ENCODE measurements around the gene E2F2.

E2F2 gene

DNA sequence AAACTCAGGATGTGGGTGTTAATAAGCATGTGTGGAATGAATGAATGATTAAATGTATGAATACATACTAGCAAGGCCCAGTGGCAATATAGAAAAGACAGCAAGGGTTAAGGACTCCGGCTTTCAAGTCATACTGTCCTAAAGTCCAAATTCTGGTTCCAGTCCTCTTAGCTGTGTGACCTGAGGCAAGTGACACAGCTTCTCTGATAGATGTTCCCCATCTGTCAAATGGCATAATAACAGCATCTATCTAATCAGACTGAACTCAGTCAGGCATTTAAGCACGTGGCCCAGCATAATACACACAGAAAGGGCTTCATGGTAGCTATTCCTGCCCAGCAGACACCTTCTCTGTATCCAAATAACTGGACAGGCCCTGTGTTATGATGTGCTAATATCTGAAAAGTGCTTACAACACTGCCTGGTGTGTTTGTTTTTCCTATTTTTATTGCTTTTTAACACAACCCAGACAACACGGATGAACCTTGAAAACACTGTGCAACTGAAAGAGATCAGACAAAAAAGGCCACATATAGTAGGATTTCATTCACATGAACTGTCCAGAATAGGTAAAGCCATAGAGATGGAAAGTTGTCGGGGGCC is 59.5 kb downstream of the E2F2 start:
- TF ChIP-seq, protein P1, sequence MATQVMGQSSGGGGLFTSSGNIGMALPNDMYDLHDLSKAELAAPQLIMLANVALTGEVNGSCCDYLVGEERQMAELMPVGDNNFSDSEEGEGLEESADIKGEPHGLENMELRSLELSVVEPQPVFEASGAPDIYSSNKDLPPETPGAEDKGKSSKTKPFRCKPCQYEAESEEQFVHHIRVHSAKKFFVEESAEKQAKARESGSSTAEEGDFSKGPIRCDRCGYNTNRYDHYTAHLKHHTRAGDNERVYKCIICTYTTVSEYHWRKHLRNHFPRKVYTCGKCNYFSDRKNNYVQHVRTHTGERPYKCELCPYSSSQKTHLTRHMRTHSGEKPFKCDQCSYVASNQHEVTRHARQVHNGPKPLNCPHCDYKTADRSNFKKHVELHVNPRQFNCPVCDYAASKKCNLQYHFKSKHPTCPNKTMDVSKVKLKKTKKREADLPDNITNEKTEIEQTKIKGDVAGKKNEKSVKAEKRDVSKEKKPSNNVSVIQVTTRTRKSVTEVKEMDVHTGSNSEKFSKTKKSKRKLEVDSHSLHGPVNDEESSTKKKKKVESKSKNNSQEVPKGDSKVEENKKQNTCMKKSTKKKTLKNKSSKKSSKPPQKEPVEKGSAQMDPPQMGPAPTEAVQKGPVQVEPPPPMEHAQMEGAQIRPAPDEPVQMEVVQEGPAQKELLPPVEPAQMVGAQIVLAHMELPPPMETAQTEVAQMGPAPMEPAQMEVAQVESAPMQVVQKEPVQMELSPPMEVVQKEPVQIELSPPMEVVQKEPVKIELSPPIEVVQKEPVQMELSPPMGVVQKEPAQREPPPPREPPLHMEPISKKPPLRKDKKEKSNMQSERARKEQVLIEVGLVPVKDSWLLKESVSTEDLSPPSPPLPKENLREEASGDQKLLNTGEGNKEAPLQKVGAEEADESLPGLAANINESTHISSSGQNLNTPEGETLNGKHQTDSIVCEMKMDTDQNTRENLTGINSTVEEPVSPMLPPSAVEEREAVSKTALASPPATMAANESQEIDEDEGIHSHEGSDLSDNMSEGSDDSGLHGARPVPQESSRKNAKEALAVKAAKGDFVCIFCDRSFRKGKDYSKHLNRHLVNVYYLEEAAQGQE (IDR thresholded peaks at IDR 0.05; ENCODE audit: insufficient read depth in 1 of 2, low read depth in 2 of 2, low read length in 2 of 2): no peak
- no peak for TF ChIP-seq SIN3A (IDR thresholded peaks at IDR 0.05; ENCODE audit: borderline replicate concordance, insufficient read depth, low read length)
- TF ChIP-seq FOXP2 (optimal IDR thresholded peaks at IDR 0.05; ENCODE audit: borderline replicate concordance, extremely low read depth, extremely low read length, insufficient read depth): no peak
- TF ChIP-seq TAF1 (IDR thresholded peaks at IDR 0.05; ENCODE audit: borderline replicate concordance, insufficient read depth, low read length): no peak
- TF ChIP-seq POLR2AphosphoS5 (IDR thresholded peaks at IDR 0.05; ENCODE audit: low read depth, low read length): no peak

DNA sequence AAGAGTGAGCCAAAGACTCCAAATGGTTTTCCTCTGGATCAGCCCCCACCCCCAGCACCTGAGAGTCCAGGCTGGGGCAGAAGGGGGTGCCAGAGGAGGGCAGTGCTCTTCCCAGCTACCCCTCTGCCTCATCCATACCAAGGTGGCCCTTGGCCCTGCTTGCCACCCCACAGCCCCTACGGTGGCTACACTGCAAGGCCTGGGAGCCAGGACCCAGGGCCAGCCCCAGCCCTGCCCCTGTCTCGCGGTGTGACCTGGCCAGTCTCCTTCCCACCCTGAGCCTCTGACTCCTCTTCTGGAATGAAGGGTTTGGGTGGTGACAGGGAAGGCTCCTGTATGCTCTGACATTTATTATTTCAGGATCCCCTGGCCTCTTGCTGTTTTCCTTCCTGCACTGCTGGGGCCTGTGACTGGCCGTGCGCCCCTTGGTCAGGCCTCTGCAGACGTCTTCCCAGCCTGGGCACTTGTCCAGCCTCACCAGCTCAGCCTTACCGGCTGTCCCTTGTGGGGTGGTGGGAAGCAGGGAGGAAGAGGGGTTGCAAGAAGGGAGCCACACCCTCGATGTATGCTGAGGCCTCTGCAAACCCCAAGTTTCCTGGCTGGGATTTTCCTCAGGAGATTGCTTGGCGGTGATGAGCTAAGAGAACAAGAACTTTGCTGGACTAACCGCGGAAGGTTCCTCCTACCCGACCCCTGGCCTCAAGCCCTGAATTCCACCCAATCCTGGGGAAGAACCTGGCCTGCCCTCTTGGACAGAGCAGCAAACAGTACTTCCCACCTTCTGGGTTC is 60.6 kb downstream of the E2F2 start:
- TF ChIP-seq POLR2AphosphoS5 (IDR thresholded peaks at IDR 0.05; ENCODE audit: low read depth, low read length) (no peak), FOXP2 (optimal IDR thresholded peaks at IDR 0.05; ENCODE audit: borderline replicate concordance, extremely low read depth, extremely low read length, insufficient read depth) (no peak), SIN3A (IDR thresholded peaks at IDR 0.05; ENCODE audit: borderline replicate concordance, insufficient read depth, low read length) (no peak), TAF1 (IDR thresholded peaks at IDR 0.05; ENCODE audit: borderline replicate concordance, insufficient read depth, low read length) (no peak)
- TF ChIP-seq, protein P1 (IDR thresholded peaks at IDR 0.05; ENCODE audit: insufficient read depth in 1 of 2, low read depth in 2 of 2, low read length in 2 of 2): no peak

DNA sequence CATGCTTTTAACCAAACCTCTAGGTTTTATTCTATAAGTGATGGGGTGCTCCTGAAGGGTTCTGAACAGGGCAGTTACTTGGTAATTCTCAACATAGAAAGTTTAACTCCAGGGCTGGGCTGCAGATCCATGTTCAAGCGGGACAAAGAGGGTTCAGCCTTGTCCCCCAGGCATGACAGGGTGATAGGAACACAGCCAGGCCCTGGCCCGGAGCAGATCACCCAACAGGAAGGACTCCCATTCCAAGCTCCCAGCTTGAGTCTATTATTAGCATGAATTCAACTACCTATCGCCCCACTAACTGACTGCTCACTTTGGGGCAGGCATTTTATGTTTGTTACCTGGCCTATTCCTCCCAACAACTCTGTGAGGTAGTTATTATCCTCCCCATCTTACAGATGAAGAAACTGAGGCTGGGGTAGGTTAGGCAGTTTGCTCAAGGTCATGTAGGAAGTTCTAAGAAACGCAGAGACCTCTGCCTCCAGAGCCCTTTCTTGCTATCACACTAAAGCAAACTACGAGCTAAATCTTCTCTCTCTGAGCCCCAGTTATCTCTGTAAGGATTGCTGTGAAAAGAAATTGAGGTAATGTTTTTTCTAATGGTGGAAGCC is 61.6 kb downstream of the E2F2 start:
- TF ChIP-seq TAF1 (IDR thresholded peaks at IDR 0.05; ENCODE audit: borderline replicate concordance, insufficient read depth, low read length) (no peak), FOXP2 (optimal IDR thresholded peaks at IDR 0.05; ENCODE audit: borderline replicate concordance, extremely low read depth, extremely low read length, insufficient read depth) (no peak), POLR2AphosphoS5 (IDR thresholded peaks at IDR 0.05; ENCODE audit: low read depth, low read length) (no peak), SIN3A (IDR thresholded peaks at IDR 0.05; ENCODE audit: borderline replicate concordance, insufficient read depth, low read length) (no peak)
- TF ChIP-seq, protein P1 (IDR thresholded peaks at IDR 0.05; ENCODE audit: insufficient read depth in 1 of 2, low read depth in 2 of 2, low read length in 2 of 2): no peak

DNA sequence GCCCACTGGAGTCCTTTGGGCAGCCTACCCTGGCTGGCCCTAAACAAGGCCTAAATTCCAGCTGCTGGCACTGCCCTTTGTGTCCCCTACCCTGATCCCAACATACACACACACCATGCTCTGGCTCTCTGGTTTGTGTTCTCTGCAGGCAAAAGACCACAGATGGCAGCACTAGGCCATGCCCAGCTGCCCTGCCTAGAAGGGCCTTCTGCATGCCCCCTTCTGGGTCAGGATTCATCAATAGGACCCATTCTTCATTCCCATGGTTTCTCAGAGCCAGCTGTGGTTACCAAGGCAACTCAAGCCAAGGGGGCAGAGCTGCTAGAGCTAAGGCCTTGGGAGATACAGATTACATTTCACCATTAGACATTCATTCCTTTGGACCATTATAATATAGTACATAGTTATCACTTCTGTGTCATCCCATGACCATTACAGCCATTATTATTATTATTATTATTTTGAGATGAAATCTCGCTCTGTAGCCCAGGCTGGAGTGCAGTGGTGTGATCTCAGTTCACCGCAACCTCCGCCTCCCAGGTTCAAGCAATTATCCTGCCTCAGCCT is 64.5 kb downstream of the E2F2 start:
- no peak for TF ChIP-seq FOXP2 (optimal IDR thresholded peaks at IDR 0.05; ENCODE audit: borderline replicate concordance, extremely low read depth, extremely low read length, insufficient read depth)

DNA sequence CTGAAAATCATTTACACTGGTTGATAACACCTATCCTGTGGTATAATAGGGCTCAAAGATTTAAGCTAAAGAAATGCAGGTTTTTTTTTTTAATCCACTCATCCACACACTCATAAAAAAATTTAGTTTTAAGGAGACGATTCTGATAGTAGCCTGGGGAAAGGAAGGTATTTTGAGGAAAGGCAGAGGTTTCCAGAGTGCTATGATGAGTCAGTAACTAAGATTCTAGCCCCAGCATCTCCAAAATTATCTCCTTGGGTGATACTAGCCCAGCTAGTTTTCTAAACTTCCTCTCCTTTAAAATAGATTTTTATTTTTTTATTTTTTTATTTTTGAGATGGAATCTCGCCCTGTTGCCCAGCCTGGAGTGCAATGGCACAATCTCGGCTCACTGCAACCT is 67.7 kb downstream of the E2F2 start:
- TF ChIP-seq TAF1 (IDR thresholded peaks at IDR 0.05; ENCODE audit: borderline replicate concordance, insufficient read depth, low read length) (no peak), SIN3A (IDR thresholded peaks at IDR 0.05; ENCODE audit: borderline replicate concordance, insufficient read depth, low read length) (no peak), POLR2AphosphoS5 (IDR thresholded peaks at IDR 0.05; ENCODE audit: low read depth, low read length) (no peak), FOXP2 (optimal IDR thresholded peaks at IDR 0.05; ENCODE audit: borderline replicate concordance, extremely low read depth, extremely low read length, insufficient read depth) (no peak)
- TF ChIP-seq, protein P1 (IDR thresholded peaks at IDR 0.05; ENCODE audit: insufficient read depth in 1 of 2, low read depth in 2 of 2, low read length in 2 of 2): no peak
